Heart right ventricle (tissue), 16 donors: ENCODE results near the gene MGA. TPM values are rescaled to one million over a fixed set of nuclear protein-coding genes. Genes with fewer than 3 reads are reported as not detected.

Experiments
- ATAC-seq, 8 donors: fragments of 200-7000 bp; cut with Tn5 transposase; one replicate each; pipeline ENCODE4 v1.9.1; 2020; ENCODE audit warnings: mild to moderate bottlenecking in 8 of 8, moderate library complexity in 8 of 8, moderate number of reproducible peaks in 1 of 8
- DNase-seq, 2 donors: peaks; one replicate each; pipeline ENCODE4 v3.0.0-alpha.2; 2020
- H3K27ac ChIP-seq, 10 donors: fragments of 200-600 bp; sonication (generic) in 2 of 10; one replicate each; pipeline versions ENCODE4 v1.5.0 to v1.8.0; 2020 to 2022; ENCODE audit warnings: mild to moderate bottlenecking in 3 of 10
- H3K27me3 ChIP-seq, 7 donors: fragments of 200-600 bp; one replicate each; pipeline ENCODE4 v1.8.0; 2021 to 2022; ENCODE audit warnings: mild to moderate bottlenecking in 2 of 7
- H3K36me3 ChIP-seq, 9 donors: fragments of 200-600 bp; sonication (generic) in 1 of 9; one replicate each; pipeline versions ENCODE4 v1.5.0 to v1.8.0; 2020 to 2022; ENCODE audit warnings: mild to moderate bottlenecking in 2 of 9
- H3K4me1 ChIP-seq, 9 donors: fragments of 200-600 bp; sonication (generic) in 1 of 9; one replicate each; pipeline versions ENCODE4 v1.5.0 to v1.8.0; 2020 to 2022; ENCODE audit warnings: mild to moderate bottlenecking in 4 of 9
- H3K4me3 ChIP-seq, 10 donors: fragments of 200-600 bp; sonication (generic) in 2 of 10; one replicate each; pipeline versions ENCODE4 v1.5.0 to v1.8.0; 2020 to 2022; ENCODE audit warnings: mild to moderate bottlenecking in 7 of 10, moderate library complexity in 2 of 10
- H3K9me3 ChIP-seq, 11 donors: fragments of 200-600 bp in 10 of 11; sonication (generic) in 2 of 11; one replicate each; pipeline versions ENCODE4 v1.5.0 to v1.8.0; 2013 to 2022; ENCODE audit warnings: mild to moderate bottlenecking in 2 of 11, control low read depth in 1 of 11, moderate library complexity in 1 of 11
- WGBS, 2 donors: extraction: QIAGEN DNeasy Blood & Tissue Kit; methylation state at CpG; one replicate each; pipeline ENCODE4 v1.1.7; 2013; ENCODE audit warnings: inconsistent platforms in 1 of 2; 5-methylcytosine and 5-hydroxymethylcytosine counted together
- intact Hi-C, 10 donors: fragments of 100-400 bp; cut with DNase I; formaldehyde crosslinking; loops; one replicate each; pipeline versions ENCODE4 v1.11.1 to v1.14.2; 2022
- polyA plus RNA-seq, 2 donors: library from polyadenylated mRNA; stranded (reverse); fragments of 200-250 nt; gene quantifications; one replicate each; pipeline ENCODE4 v1.2.3, GENCODE V29; 2013
- total RNA-seq, 10 donors: library from RNA; stranded (reverse); fragmentation: NEBNext Ultra II Directional in 3 of 10; extraction: Animal tissue kit (Norgen Biotek cat#: 25700) in 3 of 10; gene quantifications; one replicate each; pipeline versions ENCODE4 v1.2.1 to v1.2.4, GENCODE V29; 2021 to 2023
- TF ChIP-seq, protein P1 (sequence below), 9 donors: fragments of 200-600 bp; sonication (generic) in 2 of 9; IDR thresholded peaks; one replicate each; pipeline versions ENCODE4 v1.5.0 to v1.8.0; 2021 to 2022; ENCODE audit warnings: antibody characterized with exemption in 9 of 9, mild to moderate bottlenecking in 5 of 9, moderate library complexity in 1 of 9
- donor health status: Arrhythmogenic right ventricular cardiomyopathy.
- donor health status: ischemic (EF 13 %, LVEDD 7.1; RV severe dilation, severe dysfunction).
- donor health status: healthy with polysubstance abuse.
- donor health status: DM: no; HTN: yes; CAD: no.
- donor health status: DM: no; HTN: no; CAD: no.
- donor health status: ischemic (EF 25% LVEDD 6.9; RV normal size, moderate dysfunction).
- donor health status: ischemic (EF 25% LVEDD 5.7; RV mildly dilated, moderate dysfunction).
- donor health status: healthy.
- donor health status: DM: yes; HTN: yes; CAD: no.
- donor health status: Ischemic cardiomyopathy.
- donor health status: ischemic (EF 35%, LVEDD 5.7; RV mildly dilated, moderate dysfunction).
- donor health status: nonischemic (EF 11% LVEDD 7.7; RV severe dilation, severe dysfunction).
- donor health status: DM: yes; HTN: yes; CAD: no.
- donor health status: PGD.
- donor health status: ischemic (EF 29% LVEDD 5.4; RV normal size, mild dysfunction).
- donor health status: nonischemic (EF 23%, LVEDD 6.1; RV moderate dilation, normal function).

MGA gene
- total and polyA plus RNA-seq, 12 donors, result 1.6 to 45.3 (median 34.4) TPM

DNA sequence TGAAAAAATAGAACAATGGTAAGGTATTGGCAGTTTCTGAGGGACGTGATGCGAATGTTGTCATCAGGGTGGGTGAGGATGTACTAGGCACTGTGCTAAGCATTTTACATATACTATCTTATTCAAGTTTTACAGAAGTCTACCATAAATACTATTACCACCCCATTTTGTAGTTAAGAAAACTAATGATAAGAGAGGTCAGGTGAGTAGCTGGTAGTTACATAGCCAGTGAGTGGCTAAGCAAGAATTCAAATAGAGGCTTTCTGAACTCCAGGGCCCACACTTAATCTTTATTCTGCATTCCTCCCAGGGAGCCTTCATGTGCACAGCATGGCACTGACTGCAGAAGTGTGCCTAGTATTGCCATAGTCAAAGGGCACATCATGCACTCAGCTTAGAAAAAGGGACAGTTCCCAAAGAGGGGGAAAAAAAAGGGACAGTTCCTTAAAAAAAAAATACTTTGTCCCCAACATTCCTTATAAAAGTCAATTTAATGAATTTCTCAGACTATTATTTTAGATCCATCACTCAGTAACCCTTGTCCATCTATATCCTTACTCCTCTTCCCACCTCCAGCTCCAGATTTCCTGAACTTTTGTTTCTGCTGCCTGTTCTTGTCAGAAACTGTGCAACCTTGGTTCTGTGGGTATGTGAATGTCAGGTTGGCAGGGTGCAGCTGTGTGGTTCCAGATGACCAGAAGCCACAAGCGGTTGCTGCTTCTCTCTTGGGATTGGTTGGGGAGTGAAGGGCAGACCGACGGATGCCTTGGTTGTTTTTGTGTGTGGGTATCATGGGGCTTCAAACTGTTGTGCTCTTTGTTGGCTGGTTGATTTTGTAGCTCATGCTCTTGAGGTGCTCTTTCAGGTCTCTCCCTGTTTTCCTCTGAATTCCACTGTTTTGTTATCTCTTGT lies 122.4 kb downstream of the MGA start:
- H3K4me1 ChIP-seq, result peaks cover 0 to 33% (median 19%) of the 10 kb centered on the region in 9 donors
- WGBS, 2 donors, result 94 to 96% methylated on average over 5 of the region's 5 CpGs
- H3K9me3 ChIP-seq, result no peaks in the 10 kb centered on the region
- peaks cover 0 to 3% (median 0%) of the 10 kb centered on the region in 9 donors for H3K36me3 ChIP-seq
- DNase-seq (no peak), ATAC-seq (no peak)
- intact Hi-C loops, result no loop called here
- no peak overlapping the region for H3K27ac ChIP-seq
- no peaks in the 10 kb centered on the region for H3K27me3 ChIP-seq
- no peak overlapping the region for H3K4me3 ChIP-seq
- TF ChIP-seq, protein P1, sequence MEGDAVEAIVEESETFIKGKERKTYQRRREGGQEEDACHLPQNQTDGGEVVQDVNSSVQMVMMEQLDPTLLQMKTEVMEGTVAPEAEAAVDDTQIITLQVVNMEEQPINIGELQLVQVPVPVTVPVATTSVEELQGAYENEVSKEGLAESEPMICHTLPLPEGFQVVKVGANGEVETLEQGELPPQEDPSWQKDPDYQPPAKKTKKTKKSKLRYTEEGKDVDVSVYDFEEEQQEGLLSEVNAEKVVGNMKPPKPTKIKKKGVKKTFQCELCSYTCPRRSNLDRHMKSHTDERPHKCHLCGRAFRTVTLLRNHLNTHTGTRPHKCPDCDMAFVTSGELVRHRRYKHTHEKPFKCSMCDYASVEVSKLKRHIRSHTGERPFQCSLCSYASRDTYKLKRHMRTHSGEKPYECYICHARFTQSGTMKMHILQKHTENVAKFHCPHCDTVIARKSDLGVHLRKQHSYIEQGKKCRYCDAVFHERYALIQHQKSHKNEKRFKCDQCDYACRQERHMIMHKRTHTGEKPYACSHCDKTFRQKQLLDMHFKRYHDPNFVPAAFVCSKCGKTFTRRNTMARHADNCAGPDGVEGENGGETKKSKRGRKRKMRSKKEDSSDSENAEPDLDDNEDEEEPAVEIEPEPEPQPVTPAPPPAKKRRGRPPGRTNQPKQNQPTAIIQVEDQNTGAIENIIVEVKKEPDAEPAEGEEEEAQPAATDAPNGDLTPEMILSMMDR (IDR thresholded peaks at IDR 0.05), result no peak

DNA sequence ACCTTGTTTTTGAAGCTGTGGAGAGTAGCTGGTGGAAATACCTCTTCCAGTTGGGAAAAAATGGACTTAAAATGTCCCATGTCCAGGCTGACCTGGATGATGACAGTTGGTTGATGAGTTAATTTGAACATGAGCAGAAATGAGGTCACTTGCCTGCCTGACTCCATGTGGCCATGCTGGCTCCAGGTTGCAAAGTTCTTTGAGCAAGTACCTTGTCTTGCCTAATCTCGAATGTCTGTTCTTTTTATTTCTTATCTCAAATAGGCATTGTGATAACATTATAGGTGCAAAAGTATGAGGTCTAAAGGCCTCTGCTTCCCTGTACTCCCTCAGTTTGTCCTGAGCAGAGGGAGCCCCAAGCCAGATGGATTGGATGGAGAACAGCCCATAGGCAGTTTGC lies 123.1 kb downstream of the MGA start:
- intact Hi-C loops, result no loop called here
- peaks cover 0 to 3% (median 0%) of the 10 kb centered on the region in 9 donors for H3K36me3 ChIP-seq
- WGBS, 2 donors, result 52 to 65% methylated on average over 1 of the region's 1 CpG
- H3K4me1 ChIP-seq, result peaks cover 0 to 31% (median 16%) of the 10 kb centered on the region in 9 donors
- ATAC-seq, result no peak
- no peak overlapping the region for H3K4me3 ChIP-seq
- H3K27me3 ChIP-seq, result no peaks in the 10 kb centered on the region
- TF ChIP-seq, protein P1 (IDR thresholded peaks at IDR 0.05), result no peak
- DNase-seq, result no peak
- H3K9me3 ChIP-seq, result no peaks in the 10 kb centered on the region
- no peak overlapping the region for H3K27ac ChIP-seq

DNA sequence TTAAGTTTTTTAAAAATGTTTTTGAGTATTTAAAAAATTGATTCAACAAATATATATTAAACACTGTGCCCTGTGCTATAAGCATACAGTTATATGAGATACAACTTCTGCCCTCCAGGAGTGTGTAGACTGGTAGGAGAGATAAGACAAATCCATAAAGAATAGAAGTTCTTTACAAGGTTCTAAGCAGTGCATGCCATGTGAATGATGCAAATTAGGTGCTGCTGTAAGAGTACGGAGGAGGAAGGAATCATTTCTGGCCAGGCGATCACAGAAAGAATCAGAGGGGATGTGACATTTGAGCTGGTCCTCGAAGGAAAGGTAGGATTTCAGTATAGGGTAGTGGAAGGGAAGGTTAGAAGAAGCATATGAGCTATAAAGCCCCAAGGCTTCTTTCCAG lies 128.1 kb downstream of the MGA start:
- no peak overlapping the region for H3K27ac ChIP-seq

DNA sequence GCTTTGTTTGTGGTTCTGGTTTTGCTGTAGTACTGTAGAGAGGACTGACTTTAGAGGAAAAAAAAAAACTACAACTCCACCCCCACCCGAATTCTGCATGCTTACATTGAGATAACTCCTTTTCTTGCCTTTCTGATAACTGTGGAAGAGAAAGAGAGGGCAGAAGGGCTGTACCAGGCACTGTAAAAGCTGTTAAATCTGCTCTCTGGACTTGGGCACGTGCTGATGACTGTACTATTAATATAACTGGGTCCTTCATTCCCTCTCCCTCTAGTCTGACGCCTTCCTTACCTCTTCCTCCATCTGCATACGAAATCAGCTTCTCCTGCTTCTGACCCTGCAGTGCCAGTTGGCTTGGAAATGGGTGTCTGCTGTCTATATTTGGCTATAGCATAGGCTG lies 129.0 kb downstream of the MGA start:
- H3K4me1 ChIP-seq, result peaks cover 16 to 50% (median 41%) of the 10 kb centered on the region in 9 donors
- peak in 5 of 8 donors; percentile 42 to 62 (median 46) for ATAC-seq

More for the DNA sequence above, 128.1 kb downstream of the MGA start:
- intact Hi-C loops, result no loop called here
- 92 to 93% methylated on average over 3 of the region's 3 CpGs for WGBS, 2 donors
- ATAC-seq (no peak), DNase-seq (no peak)
- Histone ChIP-seq H3K4me3 (no peak overlapping the region), H3K27me3 (no peaks in the 10 kb centered on the region), H3K4me1 (peaks cover 16 to 47% (median 41%) of the 10 kb centered on the region in 9 donors), H3K36me3 (no peaks in the 10 kb centered on the region), H3K9me3 (no peaks in the 10 kb centered on the region)
- TF ChIP-seq, protein P1 (IDR thresholded peaks at IDR 0.05), result no peak

More for the DNA sequence above, 129.0 kb downstream of the MGA start:
- TF ChIP-seq, protein P1 (IDR thresholded peaks at IDR 0.05), result no peak
- no peaks in the 10 kb centered on the region for H3K9me3 ChIP-seq
- no peaks in the 10 kb centered on the region for H3K27me3 ChIP-seq
- no peak for DNase-seq
- H3K4me3 ChIP-seq, result no peak overlapping the region
- 43 to 62% methylated on average over 4 of the region's 4 CpGs for WGBS, 2 donors
- intact Hi-C loops, result no loop called here
- peak overlapping the region in 1 of 10 donors; percentile 65 for H3K27ac ChIP-seq
- H3K36me3 ChIP-seq, result no peaks in the 10 kb centered on the region
